ENCODE measurements around the gene PACSIN1.

- no peak for TF ChIP-seq POLR2A (IDR thresholded peaks at IDR 0.05)
- TF ChIP-seq, protein P1, sequence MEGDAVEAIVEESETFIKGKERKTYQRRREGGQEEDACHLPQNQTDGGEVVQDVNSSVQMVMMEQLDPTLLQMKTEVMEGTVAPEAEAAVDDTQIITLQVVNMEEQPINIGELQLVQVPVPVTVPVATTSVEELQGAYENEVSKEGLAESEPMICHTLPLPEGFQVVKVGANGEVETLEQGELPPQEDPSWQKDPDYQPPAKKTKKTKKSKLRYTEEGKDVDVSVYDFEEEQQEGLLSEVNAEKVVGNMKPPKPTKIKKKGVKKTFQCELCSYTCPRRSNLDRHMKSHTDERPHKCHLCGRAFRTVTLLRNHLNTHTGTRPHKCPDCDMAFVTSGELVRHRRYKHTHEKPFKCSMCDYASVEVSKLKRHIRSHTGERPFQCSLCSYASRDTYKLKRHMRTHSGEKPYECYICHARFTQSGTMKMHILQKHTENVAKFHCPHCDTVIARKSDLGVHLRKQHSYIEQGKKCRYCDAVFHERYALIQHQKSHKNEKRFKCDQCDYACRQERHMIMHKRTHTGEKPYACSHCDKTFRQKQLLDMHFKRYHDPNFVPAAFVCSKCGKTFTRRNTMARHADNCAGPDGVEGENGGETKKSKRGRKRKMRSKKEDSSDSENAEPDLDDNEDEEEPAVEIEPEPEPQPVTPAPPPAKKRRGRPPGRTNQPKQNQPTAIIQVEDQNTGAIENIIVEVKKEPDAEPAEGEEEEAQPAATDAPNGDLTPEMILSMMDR (IDR thresholded peaks at IDR 0.05) = no peak
These were observed 95.3 kb downstream of the PACSIN1 start for GRCh38 chr6:34561227-34561530.
